HCT116 (cell line): Measurements from ENCODE around the gene TAGLN2.

ENCODE experiments used
- CEBPB ChIP-seq: IDR thresholded peaks from 2 replicates; pipeline ENCODE4 v1.6.1; 2012; ENCODE audit warnings: low read depth
- ELF1 ChIP-seq: IDR thresholded peaks from 2 replicates; pipeline ENCODE4 v1.6.1; 2012; ENCODE audit warnings: low read depth, borderline replicate concordance
- EZH2phosphoT487 ChIP-seq: fragments of 200-600 bp; IDR thresholded peaks from 2 replicates; pipeline ENCODE4 v1.6.1; 2018; ENCODE audit warnings: antibody characterized with exemption, borderline replicate concordance
- POLR2A ChIP-seq: IDR thresholded peaks from 2 replicates; pipeline ENCODE4 v1.7.0; 2011; ENCODE audit warnings: borderline replicate concordance; ENCODE audit not compliant: insufficient read depth, insufficient read length; ENCODE audit errors: extremely low read depth
- RAD21 ChIP-seq: IDR thresholded peaks from 2 replicates; pipeline ENCODE4 v1.6.1; 2012; ENCODE audit warnings: low read depth, mild to moderate bottlenecking
- SP1 ChIP-seq: IDR thresholded peaks from 2 replicates; pipeline ENCODE4 v1.6.1; 2012; ENCODE audit warnings: low read depth
- YY1 ChIP-seq: IDR thresholded peaks from 2 replicates; pipeline ENCODE4 v1.6.1; 2011; ENCODE audit warnings: low read length, low read depth, moderate library complexity, mild to moderate bottlenecking; ENCODE audit not compliant: insufficient replicate concordance; ENCODE audit errors: extremely low read depth
- ZNF274 ChIP-seq: fragments of 200-500 bp; sonication (Bioruptor generic); IDR thresholded peaks from 2 replicates; pipeline ENCODE4 v1.6.1; 2014; ENCODE audit warnings: mild to moderate bottlenecking, low read depth, low read length, inconsistent platforms
- TF ChIP-seq, protein P1 (sequence below), 3 experiments: fragments of 200-600 bp in 1 of 3; sonication (generic) in 1 of 3; IDR thresholded peaks in 2 of 3; conservative IDR thresholded peaks in 1 of 3; 2 replicates each; pipeline ENCODE4 v1.5.1; 2012 to 2017; ENCODE audit warnings: low read depth in 2 of 3, low read length in 2 of 3, antibody characterized with exemption in 1 of 3, borderline replicate concordance in 1 of 3, control low read depth in 1 of 3, mild to moderate bottlenecking in 1 of 3, mixed read lengths in 1 of 3, mixed run types in 1 of 3, moderate library complexity in 1 of 3; ENCODE audit not compliant: insufficient read depth in 1 of 3
- TF ChIP-seq, protein P2 (sequence below): IDR thresholded peaks from 2 replicates; pipeline ENCODE4 v1.6.1; 2012; ENCODE audit warnings: low read depth

DNA sequence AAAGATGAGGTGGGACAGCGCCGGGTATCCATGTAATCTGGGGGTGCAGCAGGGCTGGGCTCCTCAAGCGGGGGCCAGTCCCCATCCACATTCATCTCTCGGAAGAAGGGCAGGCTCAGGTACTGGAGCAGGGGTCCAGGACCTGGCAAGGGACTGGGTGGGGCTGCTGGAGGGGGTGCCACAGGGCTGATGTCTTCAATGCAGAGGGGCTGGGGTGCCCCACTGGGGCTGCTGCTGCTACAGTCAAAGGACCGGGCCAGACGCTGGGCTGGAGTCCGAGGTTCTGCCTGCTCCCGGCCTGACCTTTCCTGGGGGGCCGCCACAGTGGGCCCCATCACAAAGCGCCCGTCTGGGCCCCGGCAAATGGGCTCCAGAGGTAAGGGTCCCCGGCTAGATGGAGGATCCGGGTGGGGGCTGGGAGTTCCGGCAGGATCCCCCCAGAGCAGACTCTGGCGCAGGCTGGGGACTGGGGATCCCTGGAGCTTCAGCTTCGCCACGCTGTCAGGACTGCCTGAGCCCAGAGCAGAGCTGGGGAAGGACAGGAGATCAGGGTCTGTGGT is 3.3 kb upstream of the TAGLN2 start:
- TF ChIP-seq, protein P1, sequence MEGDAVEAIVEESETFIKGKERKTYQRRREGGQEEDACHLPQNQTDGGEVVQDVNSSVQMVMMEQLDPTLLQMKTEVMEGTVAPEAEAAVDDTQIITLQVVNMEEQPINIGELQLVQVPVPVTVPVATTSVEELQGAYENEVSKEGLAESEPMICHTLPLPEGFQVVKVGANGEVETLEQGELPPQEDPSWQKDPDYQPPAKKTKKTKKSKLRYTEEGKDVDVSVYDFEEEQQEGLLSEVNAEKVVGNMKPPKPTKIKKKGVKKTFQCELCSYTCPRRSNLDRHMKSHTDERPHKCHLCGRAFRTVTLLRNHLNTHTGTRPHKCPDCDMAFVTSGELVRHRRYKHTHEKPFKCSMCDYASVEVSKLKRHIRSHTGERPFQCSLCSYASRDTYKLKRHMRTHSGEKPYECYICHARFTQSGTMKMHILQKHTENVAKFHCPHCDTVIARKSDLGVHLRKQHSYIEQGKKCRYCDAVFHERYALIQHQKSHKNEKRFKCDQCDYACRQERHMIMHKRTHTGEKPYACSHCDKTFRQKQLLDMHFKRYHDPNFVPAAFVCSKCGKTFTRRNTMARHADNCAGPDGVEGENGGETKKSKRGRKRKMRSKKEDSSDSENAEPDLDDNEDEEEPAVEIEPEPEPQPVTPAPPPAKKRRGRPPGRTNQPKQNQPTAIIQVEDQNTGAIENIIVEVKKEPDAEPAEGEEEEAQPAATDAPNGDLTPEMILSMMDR (IDR thresholded peaks at IDR 0.05 in 2 of 3, conservative IDR thresholded peaks at IDR 0.05 in 1 of 3; ENCODE audit: borderline replicate concordance in 1 of 3, insufficient read depth in 1 of 3, low read depth in 2 of 3, low read length in 2 of 3), result no peak
- TF ChIP-seq POLR2A (no peak), YY1 (no peak), RAD21 (no peak), EZH2phosphoT487 (no peak), ZNF274 (no peak), ELF1 (no peak), CEBPB (no peak), SP1 (no peak)
- TF ChIP-seq, protein P2, sequence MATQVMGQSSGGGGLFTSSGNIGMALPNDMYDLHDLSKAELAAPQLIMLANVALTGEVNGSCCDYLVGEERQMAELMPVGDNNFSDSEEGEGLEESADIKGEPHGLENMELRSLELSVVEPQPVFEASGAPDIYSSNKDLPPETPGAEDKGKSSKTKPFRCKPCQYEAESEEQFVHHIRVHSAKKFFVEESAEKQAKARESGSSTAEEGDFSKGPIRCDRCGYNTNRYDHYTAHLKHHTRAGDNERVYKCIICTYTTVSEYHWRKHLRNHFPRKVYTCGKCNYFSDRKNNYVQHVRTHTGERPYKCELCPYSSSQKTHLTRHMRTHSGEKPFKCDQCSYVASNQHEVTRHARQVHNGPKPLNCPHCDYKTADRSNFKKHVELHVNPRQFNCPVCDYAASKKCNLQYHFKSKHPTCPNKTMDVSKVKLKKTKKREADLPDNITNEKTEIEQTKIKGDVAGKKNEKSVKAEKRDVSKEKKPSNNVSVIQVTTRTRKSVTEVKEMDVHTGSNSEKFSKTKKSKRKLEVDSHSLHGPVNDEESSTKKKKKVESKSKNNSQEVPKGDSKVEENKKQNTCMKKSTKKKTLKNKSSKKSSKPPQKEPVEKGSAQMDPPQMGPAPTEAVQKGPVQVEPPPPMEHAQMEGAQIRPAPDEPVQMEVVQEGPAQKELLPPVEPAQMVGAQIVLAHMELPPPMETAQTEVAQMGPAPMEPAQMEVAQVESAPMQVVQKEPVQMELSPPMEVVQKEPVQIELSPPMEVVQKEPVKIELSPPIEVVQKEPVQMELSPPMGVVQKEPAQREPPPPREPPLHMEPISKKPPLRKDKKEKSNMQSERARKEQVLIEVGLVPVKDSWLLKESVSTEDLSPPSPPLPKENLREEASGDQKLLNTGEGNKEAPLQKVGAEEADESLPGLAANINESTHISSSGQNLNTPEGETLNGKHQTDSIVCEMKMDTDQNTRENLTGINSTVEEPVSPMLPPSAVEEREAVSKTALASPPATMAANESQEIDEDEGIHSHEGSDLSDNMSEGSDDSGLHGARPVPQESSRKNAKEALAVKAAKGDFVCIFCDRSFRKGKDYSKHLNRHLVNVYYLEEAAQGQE, result no peak
